ENCODE measurements around the gene KCNQ2. TPM values are rescaled to one million over a fixed set of nuclear protein-coding genes. Genes with fewer than 3 reads are reported as not detected.
"Not testable (repeated sequence)": the region's sequence is repeated elsewhere in the genome, so short reads cannot be mapped to it uniquely, and the experiment has no call there.

Gene KCNQ2
- total and polyA plus RNA-seq, 9 donors: not detected

- DNase-seq: no peak
- WGBS, 3 donors: 88 to 91% (median 88%) methylated on average over 21 of the region's 21 CpGs
- Histone ChIP-seq H3K27ac (no peak overlapping the region), H3K4me1 (ENCODE audit: insufficient read depth) (no peaks in the 10 kb centered on the region), H3K36me3 (no peaks in the 10 kb centered on the region), H3K27me3 (no peaks in the 10 kb centered on the region), H3K4me3 (no peak overlapping the region), H3K9me3 (peaks cover 0 to 5% of the 10 kb centered on the region in 2 donors)
- TF ChIP-seq EP300 (IDR thresholded peaks at IDR 0.05): no peak
- no peak for TF ChIP-seq POLR2A (IDR thresholded peaks at IDR 0.05)
- TF ChIP-seq, protein P1, sequence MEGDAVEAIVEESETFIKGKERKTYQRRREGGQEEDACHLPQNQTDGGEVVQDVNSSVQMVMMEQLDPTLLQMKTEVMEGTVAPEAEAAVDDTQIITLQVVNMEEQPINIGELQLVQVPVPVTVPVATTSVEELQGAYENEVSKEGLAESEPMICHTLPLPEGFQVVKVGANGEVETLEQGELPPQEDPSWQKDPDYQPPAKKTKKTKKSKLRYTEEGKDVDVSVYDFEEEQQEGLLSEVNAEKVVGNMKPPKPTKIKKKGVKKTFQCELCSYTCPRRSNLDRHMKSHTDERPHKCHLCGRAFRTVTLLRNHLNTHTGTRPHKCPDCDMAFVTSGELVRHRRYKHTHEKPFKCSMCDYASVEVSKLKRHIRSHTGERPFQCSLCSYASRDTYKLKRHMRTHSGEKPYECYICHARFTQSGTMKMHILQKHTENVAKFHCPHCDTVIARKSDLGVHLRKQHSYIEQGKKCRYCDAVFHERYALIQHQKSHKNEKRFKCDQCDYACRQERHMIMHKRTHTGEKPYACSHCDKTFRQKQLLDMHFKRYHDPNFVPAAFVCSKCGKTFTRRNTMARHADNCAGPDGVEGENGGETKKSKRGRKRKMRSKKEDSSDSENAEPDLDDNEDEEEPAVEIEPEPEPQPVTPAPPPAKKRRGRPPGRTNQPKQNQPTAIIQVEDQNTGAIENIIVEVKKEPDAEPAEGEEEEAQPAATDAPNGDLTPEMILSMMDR (IDR thresholded peaks at IDR 0.05): no peak
- intact Hi-C loops (cut with DNase I): loop anchor here (2.0 to 5.0 kb wide), 3 partner anchors 70 to 73 kb away; no protein-coding TSS in a partner anchor
Measured at GRCh38 chr20:63380346-63380870, 92.0 kb downstream of the KCNQ2 start.

DNA sequence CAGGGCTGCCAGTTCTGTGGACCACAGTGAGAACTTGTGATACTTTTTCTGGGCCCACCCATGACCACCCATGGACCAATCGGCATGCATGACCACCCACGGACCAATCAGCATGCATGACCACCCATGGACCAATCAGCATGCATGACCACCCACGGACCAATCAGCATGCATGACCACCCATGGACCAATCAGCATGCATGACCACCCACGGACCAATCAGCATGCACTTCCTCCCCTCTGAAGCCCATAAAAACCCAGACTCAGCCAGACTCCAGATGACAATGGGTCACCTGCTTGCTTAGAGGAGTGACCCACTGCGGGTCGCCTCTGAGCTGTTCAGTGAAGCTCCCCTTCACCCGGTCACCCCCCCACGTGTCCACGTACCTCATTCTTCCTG, 92.6 kb downstream of the KCNQ2 start:
- H3K36me3 ChIP-seq; H3K4me3 ChIP-seq; H3K4me1 ChIP-seq (ENCODE audit: insufficient read depth); H3K27me3 ChIP-seq; H3K27ac ChIP-seq; DNase-seq; H3K9me3 ChIP-seq: not testable (repeated sequence)
- 82 to 90% (median 85%) methylated on average over 9 of the region's 9 CpGs for WGBS, 3 donors
- intact Hi-C loops (cut with DNase I): loop anchor here (2.0 to 5.0 kb wide), 3 partner anchors 69 to 73 kb away; no protein-coding TSS in a partner anchor

GRCh38 chr20:63379296-63379695, 93.2 kb downstream of the KCNQ2 start:
- H3K4me3 ChIP-seq: no peak overlapping the region
- no peaks in the 10 kb centered on the region for H3K27me3 ChIP-seq
- H3K9me3 ChIP-seq: no peaks in the 10 kb centered on the region
- DNase-seq: no peak
- WGBS, 3 donors: 76 to 80% (median 77%) methylated on average over 11 of the region's 11 CpGs
- TF ChIP-seq EP300 (IDR thresholded peaks at IDR 0.05) (no peak), POLR2A (IDR thresholded peaks at IDR 0.05) (no peak)
- TF ChIP-seq, protein P1 (IDR thresholded peaks at IDR 0.05): no peak
- no peaks in the 10 kb centered on the region for H3K4me1 ChIP-seq (ENCODE audit: insufficient read depth)
- no peaks in the 10 kb centered on the region for H3K36me3 ChIP-seq
- H3K27ac ChIP-seq: no peak overlapping the region
- intact Hi-C loops (cut with DNase I): no loop called here

DNA sequence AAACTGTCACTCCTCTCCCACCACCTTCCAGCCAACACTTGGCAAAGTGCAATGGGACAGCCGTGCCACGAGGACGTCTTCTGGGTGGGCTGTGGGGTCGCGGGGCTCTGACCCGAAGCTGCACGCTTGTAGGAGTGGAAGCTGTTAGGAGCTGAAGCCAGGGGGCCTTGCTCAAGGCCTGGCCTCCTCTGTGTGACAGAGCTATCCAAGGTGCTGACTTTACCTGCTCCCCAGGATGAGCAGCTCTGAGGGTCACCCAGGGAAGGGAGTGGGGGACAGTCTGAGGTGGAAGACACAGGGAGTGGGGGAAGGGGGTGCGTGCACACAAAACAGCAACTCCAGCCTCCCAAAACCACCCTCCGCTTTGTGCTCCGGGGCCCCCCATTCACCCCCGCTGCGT, 93.8 kb downstream of the KCNQ2 start:
- DNase-seq: no peak
- H3K9me3 ChIP-seq: no peaks in the 10 kb centered on the region
- H3K4me3 ChIP-seq: no peak overlapping the region
- WGBS, 3 donors: 47 to 53% (median 49%) methylated on average over 12 of the region's 12 CpGs
- TF ChIP-seq, protein P1 (IDR thresholded peaks at IDR 0.05): no peak
- TF ChIP-seq EP300 (IDR thresholded peaks at IDR 0.05): no peak
- TF ChIP-seq POLR2A (IDR thresholded peaks at IDR 0.05): no peak
- no peaks in the 10 kb centered on the region for H3K36me3 ChIP-seq
- no peak overlapping the region for H3K27ac ChIP-seq
- intact Hi-C loops (cut with DNase I): no loop called here
- H3K4me1 ChIP-seq (ENCODE audit: insufficient read depth): no peaks in the 10 kb centered on the region
- H3K27me3 ChIP-seq: no peaks in the 10 kb centered on the region

DNA sequence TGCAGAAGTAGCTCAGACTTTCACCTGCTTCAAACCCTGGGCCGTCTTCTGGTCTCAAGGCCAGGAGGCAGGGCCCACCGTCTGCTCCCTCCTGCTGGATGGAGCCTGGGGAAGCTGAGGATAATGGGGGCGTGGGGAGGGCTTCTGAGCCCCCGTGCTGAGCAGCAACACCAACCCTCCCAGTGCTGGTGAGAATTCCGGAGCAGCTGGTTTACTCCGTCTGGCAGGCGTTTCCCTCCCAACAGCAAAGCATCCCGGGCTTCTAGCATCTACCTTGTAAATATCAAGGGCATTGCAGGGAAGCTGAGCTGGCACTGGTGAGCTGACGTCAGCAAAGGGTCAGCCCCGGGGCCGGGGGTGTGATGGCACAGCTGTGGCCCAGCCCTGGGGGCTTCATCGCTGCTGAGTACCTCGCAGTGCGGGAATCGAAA, 94.5 kb downstream of the KCNQ2 start:
- TF ChIP-seq, protein P1 (IDR thresholded peaks at IDR 0.05): no peak
- TF ChIP-seq EP300 (IDR thresholded peaks at IDR 0.05): no peak
- TF ChIP-seq POLR2A (IDR thresholded peaks at IDR 0.05): no peak
- Histone ChIP-seq H3K27ac (no peak overlapping the region), H3K27me3 (no peaks in the 10 kb centered on the region), H3K36me3 (no peaks in the 10 kb centered on the region), H3K9me3 (no peaks in the 10 kb centered on the region), H3K4me3 (no peak overlapping the region), H3K4me1 (ENCODE audit: insufficient read depth) (no peaks in the 10 kb centered on the region)
- intact Hi-C loops (cut with DNase I): no loop called here
- 27 to 45% (median 36%) methylated on average over 15 of the region's 15 CpGs for WGBS, 3 donors
- no peak for DNase-seq

All from ovary (tissue), 9 donors.